ENCODE data around the gene NOCT.
"Not testable (repeated sequence)": the region's sequence is repeated elsewhere in the genome, so short reads cannot be mapped to it uniquely, and the experiment has no call there.

- TF ChIP-seq, protein P1, sequence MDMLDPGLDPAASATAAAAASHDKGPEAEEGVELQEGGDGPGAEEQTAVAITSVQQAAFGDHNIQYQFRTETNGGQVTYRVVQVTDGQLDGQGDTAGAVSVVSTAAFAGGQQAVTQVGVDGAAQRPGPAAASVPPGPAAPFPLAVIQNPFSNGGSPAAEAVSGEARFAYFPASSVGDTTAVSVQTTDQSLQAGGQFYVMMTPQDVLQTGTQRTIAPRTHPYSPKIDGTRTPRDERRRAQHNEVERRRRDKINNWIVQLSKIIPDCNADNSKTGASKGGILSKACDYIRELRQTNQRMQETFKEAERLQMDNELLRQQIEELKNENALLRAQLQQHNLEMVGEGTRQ (IDR thresholded peaks at IDR 0.05), result not testable (repeated sequence)
- not testable (repeated sequence) for TF ChIP-seq FOSL2 (IDR thresholded peaks at IDR 0.05); FOSL2 (CRISPR knock-in tag; IDR thresholded peaks at IDR 0.05); JUN (IDR thresholded peaks at IDR 0.05); CTCF (IDR thresholded peaks at IDR 0.05); HOXA7 (CRISPR knock-in tag; IDR thresholded peaks at IDR 0.05); RAD21 (conservative IDR thresholded peaks at IDR 0.05 in 1 of 2, IDR thresholded peaks at IDR 0.05 in 1 of 2); POLR2A (IDR thresholded peaks at IDR 0.05; ENCODE audit: low read length); PBX3 (IDR thresholded peaks at IDR 0.05); MAFK (IDR thresholded peaks at IDR 0.05; ENCODE audit: partially characterized antibody); TP53 (CRISPR knock-in tag; IDR thresholded peaks at IDR 0.05); EP300 (IDR thresholded peaks at IDR 0.05); NR3C1 (IDR thresholded peaks at IDR 0.05)
- TF ChIP-seq, protein P2, sequence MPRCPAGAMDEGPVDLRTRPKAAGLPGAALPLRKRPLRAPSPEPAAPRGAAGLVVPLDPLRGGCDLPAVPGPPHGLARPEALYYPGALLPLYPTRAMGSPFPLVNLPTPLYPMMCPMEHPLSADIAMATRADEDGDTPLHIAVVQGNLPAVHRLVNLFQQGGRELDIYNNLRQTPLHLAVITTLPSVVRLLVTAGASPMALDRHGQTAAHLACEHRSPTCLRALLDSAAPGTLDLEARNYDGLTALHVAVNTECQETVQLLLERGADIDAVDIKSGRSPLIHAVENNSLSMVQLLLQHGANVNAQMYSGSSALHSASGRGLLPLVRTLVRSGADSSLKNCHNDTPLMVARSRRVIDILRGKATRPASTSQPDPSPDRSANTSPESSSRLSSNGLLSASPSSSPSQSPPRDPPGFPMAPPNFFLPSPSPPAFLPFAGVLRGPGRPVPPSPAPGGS (IDR thresholded peaks at IDR 0.05), result not testable (repeated sequence)
- TF ChIP-seq, protein P3, sequence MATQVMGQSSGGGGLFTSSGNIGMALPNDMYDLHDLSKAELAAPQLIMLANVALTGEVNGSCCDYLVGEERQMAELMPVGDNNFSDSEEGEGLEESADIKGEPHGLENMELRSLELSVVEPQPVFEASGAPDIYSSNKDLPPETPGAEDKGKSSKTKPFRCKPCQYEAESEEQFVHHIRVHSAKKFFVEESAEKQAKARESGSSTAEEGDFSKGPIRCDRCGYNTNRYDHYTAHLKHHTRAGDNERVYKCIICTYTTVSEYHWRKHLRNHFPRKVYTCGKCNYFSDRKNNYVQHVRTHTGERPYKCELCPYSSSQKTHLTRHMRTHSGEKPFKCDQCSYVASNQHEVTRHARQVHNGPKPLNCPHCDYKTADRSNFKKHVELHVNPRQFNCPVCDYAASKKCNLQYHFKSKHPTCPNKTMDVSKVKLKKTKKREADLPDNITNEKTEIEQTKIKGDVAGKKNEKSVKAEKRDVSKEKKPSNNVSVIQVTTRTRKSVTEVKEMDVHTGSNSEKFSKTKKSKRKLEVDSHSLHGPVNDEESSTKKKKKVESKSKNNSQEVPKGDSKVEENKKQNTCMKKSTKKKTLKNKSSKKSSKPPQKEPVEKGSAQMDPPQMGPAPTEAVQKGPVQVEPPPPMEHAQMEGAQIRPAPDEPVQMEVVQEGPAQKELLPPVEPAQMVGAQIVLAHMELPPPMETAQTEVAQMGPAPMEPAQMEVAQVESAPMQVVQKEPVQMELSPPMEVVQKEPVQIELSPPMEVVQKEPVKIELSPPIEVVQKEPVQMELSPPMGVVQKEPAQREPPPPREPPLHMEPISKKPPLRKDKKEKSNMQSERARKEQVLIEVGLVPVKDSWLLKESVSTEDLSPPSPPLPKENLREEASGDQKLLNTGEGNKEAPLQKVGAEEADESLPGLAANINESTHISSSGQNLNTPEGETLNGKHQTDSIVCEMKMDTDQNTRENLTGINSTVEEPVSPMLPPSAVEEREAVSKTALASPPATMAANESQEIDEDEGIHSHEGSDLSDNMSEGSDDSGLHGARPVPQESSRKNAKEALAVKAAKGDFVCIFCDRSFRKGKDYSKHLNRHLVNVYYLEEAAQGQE (IDR thresholded peaks at IDR 0.05), result not testable (repeated sequence)
These were observed 15.4 kb upstream of the NOCT start for GRCh38 chr4:139000134-139000533.

All from A549 (cell line).